GM18520 (cell line): Measurements from ENCODE around the gene CPLX3.

ENCODE experiments used
- ATAC-seq: cut with Tn5 transposase; IDR thresholded peaks from one replicate; pipeline ENCODE4 v1.9.1; 2021; ENCODE audit not compliant: unreplicated experiment

CPLX3 gene

DNA sequence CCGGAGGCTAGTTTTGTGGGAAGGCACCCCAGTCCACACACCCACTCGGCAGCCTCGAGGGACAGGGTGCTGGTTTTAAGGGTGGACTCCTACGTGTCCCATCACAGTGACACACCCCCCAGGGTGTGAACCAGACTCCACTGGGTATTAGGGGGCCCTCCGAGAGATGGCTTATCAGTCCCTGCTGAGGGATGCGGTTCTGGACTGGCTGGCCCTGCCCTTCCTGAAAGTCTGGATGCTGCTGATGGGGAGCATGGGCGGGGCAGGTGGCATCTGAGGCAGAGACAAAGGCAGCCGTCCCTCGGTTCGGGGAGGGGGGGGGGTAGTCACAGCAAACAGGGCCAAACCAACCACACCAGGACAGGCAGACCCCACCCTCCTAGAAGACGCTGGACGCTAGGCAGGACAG is 17.5 kb downstream of the CPLX3 start:
- no peak for ATAC-seq

DNA sequence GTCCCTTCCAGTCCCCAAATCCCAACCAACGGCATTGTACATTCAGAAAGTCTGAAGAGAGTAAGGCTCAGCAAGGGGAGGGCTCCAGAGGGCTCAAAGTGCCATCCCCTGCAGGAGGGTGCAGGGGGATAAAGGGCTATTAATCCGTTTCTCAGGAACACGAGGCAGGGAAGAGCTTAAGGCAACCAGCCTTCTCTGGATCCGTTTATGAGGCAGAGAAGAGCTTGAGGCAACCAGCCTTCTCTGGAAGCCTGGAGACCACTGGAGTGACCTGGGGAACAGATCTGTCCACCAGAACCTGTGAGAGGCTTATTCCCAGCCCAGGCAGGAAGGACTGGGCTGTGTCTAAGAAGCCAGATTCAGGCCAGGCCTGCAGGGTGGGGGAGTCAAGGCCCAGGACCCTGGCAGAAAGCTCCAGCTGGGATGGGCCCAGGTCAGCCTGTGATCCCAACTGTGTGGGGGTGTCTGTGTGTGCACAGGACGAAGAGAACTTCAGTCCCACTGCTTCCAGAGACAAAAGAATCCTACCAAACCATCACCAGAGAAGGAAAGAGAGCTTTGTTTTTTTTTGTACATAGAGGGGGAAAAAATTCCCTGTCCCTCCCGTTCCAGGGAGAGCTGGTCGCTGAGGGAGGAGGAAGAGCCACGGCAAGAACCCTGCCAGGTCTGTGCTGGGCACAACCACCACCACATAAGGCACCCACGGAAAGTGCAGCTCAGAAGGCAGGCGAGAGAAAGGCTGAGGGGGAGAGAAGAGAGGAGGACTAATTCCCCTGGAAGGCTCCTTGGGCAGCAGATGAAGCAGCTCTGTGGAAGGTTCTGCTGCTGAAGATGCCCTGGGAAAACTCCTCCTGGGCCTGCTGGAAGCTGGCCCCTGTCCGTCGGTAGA is 18.1 kb downstream of the CPLX3 start:
- ATAC-seq, result no peak

DNA sequence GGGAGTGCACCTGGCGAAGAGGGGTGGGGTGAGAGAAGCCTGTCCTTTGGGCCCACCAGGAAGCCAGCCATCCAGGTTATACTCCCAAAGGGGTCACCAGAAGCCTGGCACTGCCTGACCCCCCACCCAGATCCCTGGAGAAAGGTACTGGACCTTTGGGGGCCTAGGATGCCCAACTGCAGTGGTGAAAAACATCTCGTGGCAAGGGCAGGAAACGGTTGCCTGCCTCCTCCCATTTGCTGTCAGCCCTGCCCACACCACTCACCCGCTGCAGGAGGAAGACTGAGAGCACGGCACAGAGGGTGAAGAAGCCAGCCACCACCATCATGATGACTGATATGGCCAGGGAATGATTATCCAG is 18.8 kb downstream of the CPLX3 start:
- no peak for ATAC-seq

DNA sequence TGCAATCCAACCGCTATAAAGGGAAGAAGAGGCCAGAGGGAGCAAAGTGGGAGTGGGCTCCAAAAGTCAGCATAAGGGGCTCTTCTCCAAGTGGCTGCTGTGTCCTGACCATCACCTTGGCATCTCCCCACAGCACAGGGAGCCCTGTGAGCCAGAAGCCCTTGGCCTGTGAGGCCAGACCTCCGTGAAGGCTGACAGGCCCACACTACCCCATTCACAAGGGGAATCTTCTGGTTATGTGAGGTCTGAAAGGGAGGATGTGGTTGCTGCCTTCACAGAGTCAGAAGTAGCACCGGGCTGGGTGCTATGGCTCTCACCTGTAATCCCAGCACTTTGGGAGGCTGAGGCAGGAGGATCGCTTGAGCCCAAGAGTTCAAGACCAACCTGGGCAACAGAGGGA is 19.2 kb downstream of the CPLX3 start:
- ATAC-seq, result no peak

- no peak for ATAC-seq
Measured at GRCh38 chr15:74847432-74847831, 21.0 kb downstream of the CPLX3 start.

DNA sequence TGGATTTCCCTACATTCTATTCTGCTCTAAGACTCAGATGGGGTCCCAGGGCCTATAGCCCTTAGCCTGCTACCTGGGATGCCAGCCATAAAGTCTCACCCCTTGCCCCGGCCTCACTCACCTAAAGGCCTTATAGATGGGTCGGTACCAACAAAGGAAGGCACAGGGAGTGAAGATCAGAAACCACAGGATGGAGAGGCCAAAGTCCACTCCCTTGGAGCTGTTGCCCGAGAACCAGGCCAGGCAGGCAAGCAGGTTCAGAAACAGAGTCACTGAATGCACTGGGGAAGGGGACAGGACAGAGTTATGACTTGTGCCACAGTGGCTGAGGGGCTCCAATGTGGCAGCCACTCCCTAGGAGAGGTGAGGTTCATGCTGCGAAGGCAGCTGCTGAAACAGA is 24.0 kb downstream of the CPLX3 start:
- ATAC-seq, result no peak

DNA sequence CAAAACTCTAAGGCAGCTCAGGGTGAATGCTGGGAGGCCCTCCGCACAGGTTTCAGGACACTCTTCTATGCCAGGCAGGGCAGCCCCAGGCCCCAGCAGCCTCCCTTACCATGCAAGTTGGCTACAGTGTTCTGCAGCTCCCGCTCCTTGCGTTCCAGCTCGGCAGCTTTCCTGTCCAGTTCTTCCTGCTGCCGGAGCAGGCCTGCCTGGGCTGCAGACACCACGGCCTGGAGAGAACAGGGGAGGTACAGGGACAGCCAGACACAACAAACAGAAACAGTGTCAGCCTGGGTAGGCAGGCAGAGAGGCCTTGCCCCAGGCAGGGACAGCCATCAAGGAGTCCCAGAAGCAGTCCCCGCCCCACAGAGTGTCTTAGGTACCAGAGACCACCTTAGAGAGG is 25.5 kb downstream of the CPLX3 start:
- no peak for ATAC-seq

GRCh38 chr15:74854453-74855022 is 28.1 kb downstream of the CPLX3 start:
- ATAC-seq, result no peak

DNA sequence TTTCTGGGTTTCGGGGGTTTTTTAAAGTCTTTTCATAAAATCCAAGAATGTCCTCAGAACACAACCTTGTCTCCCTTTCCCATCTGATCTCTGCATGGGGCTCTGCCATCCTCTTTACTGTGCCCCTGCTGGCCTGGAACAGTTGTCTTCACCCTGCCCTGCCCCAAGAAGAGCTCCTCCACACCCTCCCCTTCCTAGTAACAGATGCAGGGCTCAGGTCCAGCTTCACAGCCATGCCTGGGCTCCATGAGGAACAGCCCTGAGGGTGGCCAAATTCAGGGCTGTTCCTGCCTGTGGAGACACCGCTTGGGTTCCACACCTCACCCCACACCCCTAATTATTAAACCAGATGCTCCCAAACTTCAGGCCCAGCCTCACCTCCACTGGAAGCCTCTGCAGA is 29.4 kb downstream of the CPLX3 start:
- ATAC-seq, result no peak

GRCh38 chr15:74856537-74856936 is 30.1 kb downstream of the CPLX3 start:
- ATAC-seq, result no peak

DNA sequence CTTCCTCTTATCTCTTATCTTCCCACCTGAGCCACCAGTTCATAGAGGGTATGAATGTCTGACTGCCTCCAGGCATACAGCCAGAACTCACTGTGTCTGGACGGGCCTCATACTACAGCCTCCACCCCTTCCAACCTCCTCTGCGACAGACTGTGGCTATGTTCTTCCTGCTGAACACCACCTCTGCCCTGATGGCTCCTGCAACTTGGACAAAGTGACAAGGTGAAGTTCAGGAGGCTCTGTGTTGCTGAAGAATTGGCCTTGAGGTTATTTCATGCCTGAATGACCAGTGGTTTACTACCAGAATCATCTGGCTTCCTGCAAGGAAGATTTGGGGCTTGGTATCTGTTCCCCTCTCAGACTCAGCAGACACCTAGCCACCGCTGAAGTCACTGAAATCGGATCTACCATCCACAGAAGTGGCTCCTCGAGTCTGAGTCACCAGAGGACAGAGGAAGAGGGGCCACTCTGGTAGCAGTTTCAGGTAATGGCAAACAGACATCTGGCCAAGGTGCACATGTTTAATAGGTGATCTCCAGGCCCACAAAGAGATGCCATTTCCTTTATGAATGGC is 30.7 kb downstream of the CPLX3 start:
- peak; percentile 42 for ATAC-seq

DNA sequence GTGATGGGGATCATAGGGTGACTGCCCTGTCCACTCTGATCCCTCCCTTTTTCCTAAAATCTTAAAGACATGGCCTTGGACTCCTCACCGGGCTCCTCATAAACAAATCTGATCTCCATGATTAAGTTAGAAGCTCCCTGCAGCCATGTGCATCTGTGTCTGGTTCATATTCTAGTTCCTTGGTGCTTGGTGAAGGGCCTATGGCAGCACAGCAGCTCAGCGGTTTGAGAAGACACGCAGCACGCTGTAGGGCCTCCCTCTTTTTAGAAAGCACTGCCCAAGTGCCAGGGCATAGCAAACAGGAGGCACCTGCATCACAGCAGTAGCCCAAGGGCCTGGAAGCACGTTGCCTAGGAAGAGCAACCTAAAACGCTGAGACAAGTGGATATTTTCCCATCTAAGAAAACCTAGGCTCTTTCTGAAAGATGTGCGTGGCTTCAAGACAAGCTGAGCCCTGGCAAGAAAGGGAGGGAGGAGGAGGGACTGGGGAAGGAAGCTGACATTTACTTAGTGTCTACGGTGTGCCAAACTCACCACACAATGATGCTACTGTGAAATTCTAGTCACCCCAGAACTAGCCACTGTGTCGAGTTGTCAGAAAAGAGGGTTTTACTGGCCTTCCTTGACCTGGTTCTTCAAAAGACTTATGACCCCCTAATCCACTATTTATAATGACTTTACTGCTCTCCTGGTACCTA is 31.4 kb downstream of the CPLX3 start:
- no peak for ATAC-seq

- ATAC-seq, result no peak
Measured at GRCh38 chr15:74858369-74858740, 31.9 kb downstream of the CPLX3 start.

- ATAC-seq, result no peak
Measured at GRCh38 chr15:74863239-74864056, 37.0 kb downstream of the CPLX3 start.

DNA sequence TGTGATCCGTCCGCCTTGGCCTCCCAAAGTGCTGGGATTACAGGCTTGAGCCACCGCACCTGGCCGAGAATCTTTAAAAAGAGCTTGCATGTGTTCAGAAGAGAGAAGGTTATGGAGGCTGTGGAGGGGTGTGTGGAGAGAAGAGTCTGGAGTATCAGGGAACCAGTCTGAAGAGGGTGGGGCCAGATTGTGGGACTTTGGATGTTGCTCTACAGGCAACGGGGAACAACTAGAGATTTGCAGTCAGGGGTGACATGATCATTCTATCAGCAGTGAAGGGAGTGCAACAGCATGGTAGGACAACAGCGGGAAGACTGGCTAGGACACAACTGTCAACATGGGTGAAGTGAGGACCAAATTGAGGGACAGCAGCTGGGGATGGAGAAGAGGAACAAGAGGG is 37.9 kb downstream of the CPLX3 start:
- no peak for ATAC-seq

DNA sequence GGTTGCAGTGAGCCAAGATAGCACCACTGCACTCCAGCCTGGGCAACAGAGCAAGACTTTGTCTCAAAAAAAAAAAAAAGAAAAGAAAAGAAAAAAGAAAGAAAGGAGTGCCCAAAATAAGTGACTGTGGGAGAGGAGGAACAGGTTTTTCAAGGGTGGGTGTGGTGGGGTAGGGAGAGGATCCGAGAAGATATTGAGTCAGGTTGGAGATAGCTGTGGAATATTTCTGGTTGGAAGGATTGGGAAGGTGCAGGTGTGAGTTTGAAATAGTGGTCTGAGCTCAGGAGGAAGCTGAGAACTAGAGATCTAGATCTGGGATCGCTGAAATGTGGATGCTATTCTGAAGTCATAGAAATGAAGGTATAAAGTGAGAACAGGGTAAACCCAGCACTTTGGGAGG is 38.9 kb downstream of the CPLX3 start:
- no peak for ATAC-seq

- no peak for ATAC-seq
Measured at GRCh38 chr15:74866090-74866489, 39.7 kb downstream of the CPLX3 start.

GRCh38 chr15:74867466-74868038 is 41.1 kb downstream of the CPLX3 start:
- ATAC-seq, result no peak

- ATAC-seq, result no peak
Measured at GRCh38 chr15:74868059-74868458, 41.6 kb downstream of the CPLX3 start.

DNA sequence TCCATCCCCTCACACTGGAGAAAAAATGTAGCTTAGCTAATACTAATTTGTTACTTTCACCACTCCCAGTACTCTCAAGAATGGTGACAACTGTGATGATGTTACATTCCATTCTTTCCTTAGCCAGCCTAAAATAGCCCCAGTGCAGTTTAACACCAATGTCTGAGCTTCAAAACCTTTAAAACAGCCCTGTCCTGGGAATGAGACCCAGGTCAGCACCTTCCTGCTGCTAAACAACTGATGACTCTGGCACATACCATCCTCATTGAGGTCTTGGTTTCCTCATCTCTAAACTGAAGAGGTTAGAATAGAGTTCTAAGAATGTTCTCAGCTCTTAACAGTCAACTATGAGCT is 42.9 kb downstream of the CPLX3 start:
- ATAC-seq, result no peak
